Activated T-cell treated with anti-CD3 and anti-CD28 coated beads, Interleukin-2, amount 50 U/mL, for 24 hours (primary cell): Measurements from ENCODE around the gene PRTN3.
A peak's percentile ranks its signal among the peaks of the same experiment; 100 is the strongest.

Source experiments
- DNase-seq: peaks from one replicate; pipeline ENCODE4 v3.0.0-alpha.2; 2020
- H3K27ac Mint-ChIP-seq: 2 replicates; pipeline ENCODE4 v1.8.0; 2020; ENCODE audit warnings: mild to moderate bottlenecking, mixed read lengths
- H3K27me3 Mint-ChIP-seq: 2 replicates; pipeline ENCODE4 v1.8.0; 2020; ENCODE audit warnings: mixed read lengths
- H3K36me3 Mint-ChIP-seq: 2 replicates; pipeline ENCODE4 v1.8.0; 2020; ENCODE audit warnings: low read depth, mixed read lengths
- H3K4me1 Mint-ChIP-seq: 2 replicates; pipeline ENCODE4 v1.8.0; 2020; ENCODE audit warnings: low read depth, mixed read lengths
- H3K4me3 Mint-ChIP-seq: 2 replicates; pipeline ENCODE4 v1.8.0; 2020; ENCODE audit warnings: mild to moderate bottlenecking, moderate library complexity, mixed read lengths
- H3K9me3 Mint-ChIP-seq: 2 replicates; pipeline ENCODE4 v1.8.0; 2020; ENCODE audit warnings: mixed read lengths

The PRTN3 gene

GRCh38 chr19:858284-858683, 17.5 kb downstream of the PRTN3 start:
- no peak for DNase-seq
- Mint-ChIP-seq H3K27ac (no peak overlapping the region), H3K9me3 (no peaks in the 10 kb centered on the region), H3K4me1 (peaks cover 8% of the 10 kb centered on the region), H3K4me3 (no peak overlapping the region), H3K36me3 (no peaks in the 10 kb centered on the region), H3K27me3 (peaks cover 14% of the 10 kb centered on the region)

GRCh38 chr19:858868-859843, 18.4 kb downstream of the PRTN3 start, which contains the start of gene CFD:
Gene CFD, plus strand, starts transcription at chr19:859664. Its CDS starts 26 bp downstream, at chr19:859690.
- H3K27ac Mint-ChIP-seq, result no peak within 1 kb of the TSS
- peaks cover 14% of the 10 kb centered on the region for H3K4me1 Mint-ChIP-seq
- H3K36me3 Mint-ChIP-seq, result no peaks in the 10 kb centered on the region
- H3K4me3 Mint-ChIP-seq, result peak within 1 kb of the TSS; percentile 41
- no peak for DNase-seq
- H3K27me3 Mint-ChIP-seq, result peaks cover 12% of the 10 kb centered on the region
- no peaks in the 10 kb centered on the region for H3K9me3 Mint-ChIP-seq

- Mint-ChIP-seq H3K4me3 (no peak overlapping the region), H3K4me1 (peaks cover 15% of the 10 kb centered on the region), H3K27me3 (peaks cover 12% of the 10 kb centered on the region), H3K9me3 (no peaks in the 10 kb centered on the region), H3K36me3 (peaks cover 2% of the 10 kb centered on the region), H3K27ac (no peak overlapping the region)
- no peak for DNase-seq
Measured at GRCh38 chr19:861141-861755, 20.4 kb downstream of the PRTN3 start.

- peak; percentile 80 for DNase-seq
- Mint-ChIP-seq H3K4me1 (peaks cover 15% of the 10 kb centered on the region), H3K27ac (no peak overlapping the region), H3K36me3 (peaks cover 2% of the 10 kb centered on the region), H3K9me3 (no peaks in the 10 kb centered on the region), H3K27me3 (peaks cover 12% of the 10 kb centered on the region), H3K4me3 (no peak overlapping the region)
Measured at GRCh38 chr19:861756-862580, 21.2 kb downstream of the PRTN3 start.

GRCh38 chr19:862581-863314, 21.9 kb downstream of the PRTN3 start:
- Mint-ChIP-seq H3K4me1 (peaks cover 15% of the 10 kb centered on the region), H3K27me3 (peaks cover 12% of the 10 kb centered on the region), H3K36me3 (peaks cover 8% of the 10 kb centered on the region), H3K9me3 (no peaks in the 10 kb centered on the region), H3K27ac (no peak overlapping the region), H3K4me3 (peak overlapping the region; percentile 49)
- DNase-seq, result peak; percentile 87

GRCh38 chr19:863315-863620, 22.5 kb downstream of the PRTN3 start:
- Mint-ChIP-seq H3K9me3 (no peaks in the 10 kb centered on the region), H3K27ac (no peak overlapping the region), H3K4me3 (peak overlapping the region; percentile 49), H3K27me3 (peaks cover 10% of the 10 kb centered on the region), H3K4me1 (peaks cover 15% of the 10 kb centered on the region), H3K36me3 (peaks cover 12% of the 10 kb centered on the region)
- no peak for DNase-seq

- Mint-ChIP-seq H3K27ac (no peak overlapping the region), H3K4me1 (peaks cover 17% of the 10 kb centered on the region), H3K9me3 (no peaks in the 10 kb centered on the region), H3K36me3 (peaks cover 28% of the 10 kb centered on the region), H3K4me3 (no peak overlapping the region), H3K27me3 (no peaks in the 10 kb centered on the region)
- no peak for DNase-seq
Measured at GRCh38 chr19:866769-867300, 26.0 kb downstream of the PRTN3 start.

- no peak for DNase-seq
- Mint-ChIP-seq H3K9me3 (no peaks in the 10 kb centered on the region), H3K36me3 (peaks cover 28% of the 10 kb centered on the region), H3K27ac (no peak overlapping the region), H3K27me3 (no peaks in the 10 kb centered on the region), H3K4me3 (no peak overlapping the region), H3K4me1 (peaks cover 21% of the 10 kb centered on the region)
Measured at GRCh38 chr19:867301-867793, 26.5 kb downstream of the PRTN3 start.

GRCh38 chr19:867855-868457, 27.2 kb downstream of the PRTN3 start:
- Mint-ChIP-seq H3K4me1 (peaks cover 20% of the 10 kb centered on the region), H3K27me3 (no peaks in the 10 kb centered on the region), H3K27ac (no peak overlapping the region), H3K9me3 (no peaks in the 10 kb centered on the region), H3K4me3 (no peak overlapping the region), H3K36me3 (peaks cover 28% of the 10 kb centered on the region)
- no peak for DNase-seq

GRCh38 chr19:868458-869244, 27.9 kb downstream of the PRTN3 start:
- Mint-ChIP-seq H3K4me1 (peaks cover 13% of the 10 kb centered on the region), H3K4me3 (no peak overlapping the region), H3K27me3 (no peaks in the 10 kb centered on the region), H3K36me3 (peaks cover 28% of the 10 kb centered on the region), H3K27ac (no peak overlapping the region), H3K9me3 (no peaks in the 10 kb centered on the region)
- no peak for DNase-seq

GRCh38 chr19:869245-870177, 28.7 kb downstream of the PRTN3 start:
- H3K9me3 Mint-ChIP-seq, result no peaks in the 10 kb centered on the region
- H3K4me1 Mint-ChIP-seq, result peaks cover 11% of the 10 kb centered on the region
- no peaks in the 10 kb centered on the region for H3K27me3 Mint-ChIP-seq
- peaks cover 30% of the 10 kb centered on the region for H3K36me3 Mint-ChIP-seq
- no peak overlapping the region for H3K4me3 Mint-ChIP-seq
- no peak overlapping the region for H3K27ac Mint-ChIP-seq
- DNase-seq, result no peak

GRCh38 chr19:870314-870713, 29.5 kb downstream of the PRTN3 start:
- Mint-ChIP-seq H3K4me3 (no peak overlapping the region), H3K4me1 (peaks cover 10% of the 10 kb centered on the region), H3K36me3 (peaks cover 35% of the 10 kb centered on the region), H3K9me3 (no peaks in the 10 kb centered on the region), H3K27me3 (no peaks in the 10 kb centered on the region), H3K27ac (peak overlapping the region; percentile 50)
- DNase-seq, result no peak
